ENCODE results near the gene DDX50. TPM values are rescaled to one million over a fixed set of nuclear protein-coding genes. Genes with fewer than 3 reads are reported as not detected.
A peak's percentile ranks its signal among the peaks of the same experiment; 100 is the strongest.

DDX50 gene, protein sequence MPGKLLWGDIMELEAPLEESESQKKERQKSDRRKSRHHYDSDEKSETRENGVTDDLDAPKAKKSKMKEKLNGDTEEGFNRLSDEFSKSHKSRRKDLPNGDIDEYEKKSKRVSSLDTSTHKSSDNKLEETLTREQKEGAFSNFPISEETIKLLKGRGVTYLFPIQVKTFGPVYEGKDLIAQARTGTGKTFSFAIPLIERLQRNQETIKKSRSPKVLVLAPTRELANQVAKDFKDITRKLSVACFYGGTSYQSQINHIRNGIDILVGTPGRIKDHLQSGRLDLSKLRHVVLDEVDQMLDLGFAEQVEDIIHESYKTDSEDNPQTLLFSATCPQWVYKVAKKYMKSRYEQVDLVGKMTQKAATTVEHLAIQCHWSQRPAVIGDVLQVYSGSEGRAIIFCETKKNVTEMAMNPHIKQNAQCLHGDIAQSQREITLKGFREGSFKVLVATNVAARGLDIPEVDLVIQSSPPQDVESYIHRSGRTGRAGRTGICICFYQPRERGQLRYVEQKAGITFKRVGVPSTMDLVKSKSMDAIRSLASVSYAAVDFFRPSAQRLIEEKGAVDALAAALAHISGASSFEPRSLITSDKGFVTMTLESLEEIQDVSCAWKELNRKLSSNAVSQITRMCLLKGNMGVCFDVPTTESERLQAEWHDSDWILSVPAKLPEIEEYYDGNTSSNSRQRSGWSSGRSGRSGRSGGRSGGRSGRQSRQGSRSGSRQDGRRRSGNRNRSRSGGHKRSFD
- total RNA-seq (40.5 and 40.9 TPM in 2 replicates), polyA plus RNA-seq (19.5 and 21.6 TPM in 2 replicates)

DNA sequence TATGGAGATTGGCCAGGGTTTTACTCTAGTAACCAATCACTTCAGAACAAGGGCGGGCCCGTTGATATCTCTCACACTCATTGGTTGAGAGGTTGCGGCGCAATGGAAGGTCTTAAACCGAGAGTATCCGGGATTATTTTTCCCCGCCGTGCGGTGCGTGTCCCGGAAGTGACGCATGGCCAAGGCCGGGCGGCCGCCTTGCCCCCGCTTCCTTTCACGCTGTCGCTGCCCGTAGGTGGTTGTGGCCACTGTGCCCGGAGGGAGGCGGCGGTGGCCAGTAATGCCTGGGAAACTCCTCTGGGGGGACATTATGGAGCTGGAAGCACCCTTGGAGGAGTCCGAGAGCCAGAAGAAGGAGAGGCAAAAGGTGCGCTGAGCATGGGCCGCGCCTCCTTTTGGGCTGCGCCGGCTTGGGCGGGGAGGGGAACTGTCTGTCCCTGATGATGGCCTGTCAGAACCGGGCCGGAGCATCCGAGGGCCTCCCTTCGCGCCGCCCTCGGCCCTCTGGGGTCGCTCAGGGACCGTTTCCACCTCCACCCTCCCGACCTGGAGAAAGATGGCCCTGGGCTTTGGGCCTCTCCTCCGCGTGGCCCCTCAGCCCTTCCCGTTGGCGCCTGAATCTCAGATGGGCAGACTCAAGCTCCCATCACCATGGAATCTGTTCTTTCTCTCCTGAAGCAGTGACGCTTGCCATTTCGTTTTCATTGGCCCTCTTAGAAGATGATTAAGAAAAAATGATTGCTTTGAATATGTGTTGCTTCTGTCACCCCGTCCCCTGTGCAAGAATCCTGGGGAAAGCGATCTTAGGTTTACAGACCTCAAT lies at the start of gene DDX50:
Gene DDX50, plus strand, starts transcription at position 211 of the 823 bp plus-strand sequence. Its CDS starts 70 bp downstream, at position 281.
- H4K20me1 ChIP-seq (ENCODE audit: insufficient read depth, poor library complexity, severe bottlenecking), result no peaks in the 10 kb centered on the region
- H3K4me2 ChIP-seq, result peak within 1 kb of the TSS; percentile 87
- no peaks in the 10 kb centered on the region for H3K9me3 ChIP-seq (ENCODE audit: low read depth)
- H3K36me3 ChIP-seq (replicated peaks; ENCODE audit: insufficient read depth, low read depth), result no peaks in the 10 kb centered on the region
- peak within 1 kb of the TSS; percentile 54 for H3K4me3 ChIP-seq
- H3K4me1 ChIP-seq (ENCODE audit: insufficient read depth), result peaks cover 17% of the 10 kb centered on the region
- H2AFZ ChIP-seq, result peak within 1 kb of the TSS; percentile 66
- peaks cover 49% of the 10 kb centered on the region for H3K79me2 ChIP-seq
- TF ChIP-seq, protein P1, sequence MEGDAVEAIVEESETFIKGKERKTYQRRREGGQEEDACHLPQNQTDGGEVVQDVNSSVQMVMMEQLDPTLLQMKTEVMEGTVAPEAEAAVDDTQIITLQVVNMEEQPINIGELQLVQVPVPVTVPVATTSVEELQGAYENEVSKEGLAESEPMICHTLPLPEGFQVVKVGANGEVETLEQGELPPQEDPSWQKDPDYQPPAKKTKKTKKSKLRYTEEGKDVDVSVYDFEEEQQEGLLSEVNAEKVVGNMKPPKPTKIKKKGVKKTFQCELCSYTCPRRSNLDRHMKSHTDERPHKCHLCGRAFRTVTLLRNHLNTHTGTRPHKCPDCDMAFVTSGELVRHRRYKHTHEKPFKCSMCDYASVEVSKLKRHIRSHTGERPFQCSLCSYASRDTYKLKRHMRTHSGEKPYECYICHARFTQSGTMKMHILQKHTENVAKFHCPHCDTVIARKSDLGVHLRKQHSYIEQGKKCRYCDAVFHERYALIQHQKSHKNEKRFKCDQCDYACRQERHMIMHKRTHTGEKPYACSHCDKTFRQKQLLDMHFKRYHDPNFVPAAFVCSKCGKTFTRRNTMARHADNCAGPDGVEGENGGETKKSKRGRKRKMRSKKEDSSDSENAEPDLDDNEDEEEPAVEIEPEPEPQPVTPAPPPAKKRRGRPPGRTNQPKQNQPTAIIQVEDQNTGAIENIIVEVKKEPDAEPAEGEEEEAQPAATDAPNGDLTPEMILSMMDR (IDR thresholded peaks at IDR 0.05; ENCODE audit: poor library complexity), result no peak
- no peak for TF ChIP-seq EZH2phosphoT487 (IDR thresholded peaks at IDR 0.05; ENCODE audit: low read depth, severe bottlenecking, unreplicated experiment)
- TF ChIP-seq EZH2 (IDR thresholded peaks at IDR 0.05; ENCODE audit: borderline replicate concordance), result no peak
- 2% methylated on average over 47 of the region's 47 CpGs for WGBS (ENCODE audit: low lambda C conversion rate, missing lambda C conversion rate)
- H3K9me2 ChIP-seq (replicated peaks; ENCODE audit: insufficient read depth), result no peaks in the 10 kb centered on the region
- peak within 1 kb of the TSS; percentile 98 for H3K27ac ChIP-seq
- DNase-seq (ENCODE audit: low spot score), result peak; percentile 99
- no peaks in the 10 kb centered on the region for H3K27me3 ChIP-seq

DNA sequence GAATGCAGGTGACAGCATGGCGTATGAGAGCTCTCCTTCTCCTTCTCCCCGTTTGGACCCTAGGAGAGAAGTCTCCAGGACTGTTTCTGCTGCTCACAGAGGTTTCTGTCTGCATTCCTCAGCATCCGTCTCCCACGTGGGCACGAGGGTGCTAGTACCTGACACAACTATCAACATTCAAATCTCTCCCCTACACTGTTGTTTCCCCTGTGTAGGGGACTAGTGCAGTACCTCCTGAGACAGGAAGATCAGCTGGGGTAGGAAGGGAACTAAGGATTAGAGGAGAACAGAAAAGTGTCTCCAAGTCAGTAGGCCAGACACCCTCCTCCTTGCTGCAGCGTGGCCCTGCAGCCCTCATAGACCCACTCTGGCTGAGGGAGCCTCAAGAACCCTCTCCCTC lies 44.8 kb upstream of the DDX50 start:
- no peaks in the 10 kb centered on the region for H3K9me2 ChIP-seq (replicated peaks; ENCODE audit: insufficient read depth)
- TF ChIP-seq, protein P1 (IDR thresholded peaks at IDR 0.05; ENCODE audit: poor library complexity), result no peak
- TF ChIP-seq EZH2 (IDR thresholded peaks at IDR 0.05; ENCODE audit: borderline replicate concordance) (no peak), EZH2phosphoT487 (IDR thresholded peaks at IDR 0.05; ENCODE audit: low read depth, severe bottlenecking, unreplicated experiment) (no peak)
- H3K27ac ChIP-seq, result no peak overlapping the region
- no peak overlapping the region for H3K4me3 ChIP-seq
- peaks cover 5% of the 10 kb centered on the region for H3K9me3 ChIP-seq (ENCODE audit: low read depth)
- H3K27me3 ChIP-seq, result no peaks in the 10 kb centered on the region
- no peaks in the 10 kb centered on the region for H3K79me2 ChIP-seq
- H2AFZ ChIP-seq, result no peak overlapping the region
- H3K4me2 ChIP-seq, result no peak overlapping the region
- 74% methylated on average over 6 of the region's 6 CpGs for WGBS (ENCODE audit: low lambda C conversion rate, missing lambda C conversion rate)
- H3K4me1 ChIP-seq (ENCODE audit: insufficient read depth), result no peaks in the 10 kb centered on the region
- no peaks in the 10 kb centered on the region for H4K20me1 ChIP-seq (ENCODE audit: insufficient read depth, poor library complexity, severe bottlenecking)
- H3K36me3 ChIP-seq (replicated peaks; ENCODE audit: insufficient read depth, low read depth), result peaks cover 3% of the 10 kb centered on the region
- DNase-seq (ENCODE audit: low spot score), result no peak

DNA sequence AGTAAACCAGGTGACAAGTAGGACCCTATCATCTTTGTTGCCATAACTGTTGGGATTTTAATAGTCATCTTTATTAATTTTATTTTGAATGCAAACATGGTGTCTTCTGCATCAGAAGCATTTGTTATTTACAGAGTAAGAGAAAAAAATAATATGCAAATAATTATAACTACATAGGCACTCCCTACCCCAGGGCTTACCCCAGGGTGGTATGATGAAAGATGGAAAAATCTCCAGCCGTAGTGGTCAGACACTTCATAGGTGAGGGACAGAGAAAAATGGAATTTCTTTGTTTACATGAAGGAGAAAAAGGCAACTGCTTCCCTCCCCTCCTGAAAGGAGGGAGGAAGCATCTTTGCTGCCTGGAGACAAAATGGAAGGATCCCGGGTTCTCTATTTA lies 44.1 kb upstream of the DDX50 start:
- Histone ChIP-seq H3K4me1 (ENCODE audit: insufficient read depth) (no peaks in the 10 kb centered on the region), H3K9me2 (replicated peaks; ENCODE audit: insufficient read depth) (no peaks in the 10 kb centered on the region), H3K36me3 (replicated peaks; ENCODE audit: insufficient read depth, low read depth) (peaks cover 3% of the 10 kb centered on the region), H3K79me2 (no peaks in the 10 kb centered on the region), H3K4me2 (no peak overlapping the region), H3K4me3 (no peak overlapping the region), H3K27me3 (no peaks in the 10 kb centered on the region), H3K27ac (no peak overlapping the region), H2AFZ (no peak overlapping the region), H4K20me1 (ENCODE audit: insufficient read depth, poor library complexity, severe bottlenecking) (no peaks in the 10 kb centered on the region), H3K9me3 (ENCODE audit: low read depth) (peaks cover 10% of the 10 kb centered on the region)
- TF ChIP-seq, protein P1 (IDR thresholded peaks at IDR 0.05; ENCODE audit: poor library complexity), result no peak
- TF ChIP-seq EZH2phosphoT487 (IDR thresholded peaks at IDR 0.05; ENCODE audit: low read depth, severe bottlenecking, unreplicated experiment), result no peak
- no peak for DNase-seq (ENCODE audit: low spot score)
- WGBS (ENCODE audit: low lambda C conversion rate, missing lambda C conversion rate), result 68% methylated on average over 2 of the region's 2 CpGs
